ENCODE data around the gene SMARCE1.

The SMARCE1 gene

DNA sequence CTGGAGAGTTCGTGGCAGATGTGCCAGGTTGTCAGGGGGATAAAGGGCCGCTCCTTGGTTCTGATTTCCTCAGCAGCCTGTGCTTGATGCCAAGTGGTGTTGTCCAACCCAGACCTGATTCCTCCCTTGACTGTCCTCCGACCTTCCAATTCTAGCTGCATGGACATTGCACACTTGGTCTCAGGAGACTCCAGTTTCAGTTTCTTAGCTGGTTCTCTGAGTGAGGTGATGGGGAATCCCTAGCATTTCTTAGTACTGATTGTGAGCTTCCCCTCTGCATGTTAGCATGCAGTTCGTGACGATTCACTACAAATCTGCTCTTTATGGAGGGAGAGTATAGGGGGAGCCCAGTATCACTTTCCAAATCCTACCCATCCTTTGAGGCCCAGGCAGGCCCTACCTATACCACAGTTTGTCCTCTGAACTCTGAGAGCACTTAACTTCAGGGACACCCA lies 70.0 kb downstream of the SMARCE1 start:
- peaks cover 3% of the 10 kb centered on the region for H3K27me3 ChIP-seq (ENCODE audit: insufficient read depth, low read length)
- no peaks in the 10 kb centered on the region for H3K9me3 ChIP-seq (ENCODE audit: low read length)
- no peak overlapping the region for H2AFZ ChIP-seq (ENCODE audit: low read depth, low read length)
- no peak overlapping the region for H3K4me3 ChIP-seq (ENCODE audit: low read length)
- H3K36me3 ChIP-seq (ENCODE audit: insufficient read depth, low read length), result no peaks in the 10 kb centered on the region
- H3K4me1 ChIP-seq (ENCODE audit: insufficient read depth, low read length), result peaks cover 5% of the 10 kb centered on the region

DNA sequence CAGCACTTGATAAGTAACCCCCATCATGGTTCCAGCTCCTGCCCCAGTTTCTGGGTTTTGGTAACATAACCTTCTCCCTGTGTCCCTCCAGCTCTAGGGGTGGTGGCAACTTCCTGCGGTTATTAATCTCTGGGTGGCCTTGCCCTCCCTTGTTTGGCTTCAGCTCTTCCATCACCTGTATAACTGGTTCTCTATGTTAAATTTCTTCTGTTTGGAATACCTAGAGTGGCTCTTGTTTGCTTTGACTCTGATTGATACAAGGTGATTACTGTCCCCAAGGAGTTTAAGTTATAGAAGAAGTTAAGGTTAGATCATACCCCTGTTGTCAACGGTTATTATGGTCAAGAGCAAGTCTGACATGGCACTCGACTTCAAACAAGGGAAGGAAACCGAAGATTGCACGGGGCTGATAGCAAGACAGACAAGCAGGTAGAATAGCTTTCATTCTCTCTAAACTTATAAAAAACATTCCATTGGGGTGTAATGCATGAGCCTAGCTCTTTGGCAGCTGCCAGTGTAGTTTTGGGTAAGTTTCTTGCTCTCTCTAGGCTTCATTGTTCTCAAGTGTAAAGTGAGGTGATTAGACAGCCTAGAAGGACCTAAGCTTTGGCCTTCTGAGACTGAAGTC lies 71.4 kb downstream of the SMARCE1 start:
- Histone ChIP-seq H3K4me1 (ENCODE audit: insufficient read depth, low read length) (no peaks in the 10 kb centered on the region), H3K9me3 (ENCODE audit: low read length) (no peaks in the 10 kb centered on the region), H3K4me3 (ENCODE audit: low read length) (no peak overlapping the region), H3K36me3 (ENCODE audit: insufficient read depth, low read length) (no peaks in the 10 kb centered on the region), H2AFZ (ENCODE audit: low read depth, low read length) (no peak overlapping the region), H3K27me3 (ENCODE audit: insufficient read depth, low read length) (no peaks in the 10 kb centered on the region)
